Measurements from ENCODE around the gene COL4A2.

GRCh38 chr13:110330491-110331011 lies 23.5 kb downstream of the COL4A2 start:
- TF ChIP-seq CTCF (IDR thresholded peaks at IDR 0.05) = no peak
- no peak for TF ChIP-seq POLR2A (IDR thresholded peaks at IDR 0.05)

Data from suprapubic skin (tissue), 3 donors.